ENCODE results near the gene SPNS2. TPM values are rescaled to one million over a fixed set of nuclear protein-coding genes. Genes with fewer than 3 reads are reported as not detected.

The SPNS2 gene
- total and polyA plus RNA-seq, 2 donors (not counting 1 experiment from before 2014, with no cell fraction given): 0.17 TPM; not detected in 1

DNA sequence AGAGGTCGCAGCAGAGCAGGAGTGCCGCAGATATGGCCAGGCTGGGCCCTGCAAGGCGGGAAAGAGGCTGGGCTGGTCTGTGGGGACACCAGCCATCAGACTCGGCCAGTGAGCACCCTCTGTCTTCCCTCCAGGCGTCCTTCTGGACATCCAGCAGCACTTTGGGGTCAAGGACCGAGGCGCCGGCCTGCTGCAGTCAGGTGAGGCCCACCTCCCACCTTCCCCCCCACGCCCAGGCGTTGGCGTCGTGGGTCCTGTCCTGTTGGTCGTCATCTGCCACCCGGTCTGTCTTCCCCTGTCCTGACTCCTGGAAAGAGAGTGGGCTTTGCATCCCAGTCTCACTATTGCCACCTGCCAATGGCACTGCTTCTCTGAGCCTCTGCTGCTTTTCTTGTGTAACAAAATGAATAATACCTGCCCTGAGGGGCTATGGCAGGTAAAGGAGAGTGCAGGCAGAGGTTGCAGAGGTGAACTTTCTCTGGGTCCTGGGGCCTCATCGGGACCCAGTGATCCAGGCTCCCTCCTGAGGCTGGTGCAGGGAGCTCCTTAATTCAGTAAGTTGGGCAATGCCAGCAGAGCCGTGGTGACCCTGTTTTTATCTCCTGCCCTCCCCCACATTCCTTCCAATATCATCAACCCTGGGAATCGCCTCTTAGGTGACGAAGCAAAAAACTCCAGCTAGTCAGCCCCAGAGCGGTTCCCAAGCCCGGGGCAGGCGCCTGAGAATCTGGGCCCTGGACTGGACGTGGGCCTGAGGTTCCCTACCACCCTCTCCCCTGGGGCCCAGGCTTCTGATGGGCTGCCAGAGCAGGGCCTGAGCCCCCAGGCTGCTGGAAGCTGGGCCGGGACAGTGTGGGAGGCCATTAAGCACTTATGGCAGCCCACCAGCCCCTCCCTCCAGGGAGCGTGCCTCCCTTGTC lies 14.7 kb downstream of the SPNS2 start:
- H3K4me2 ChIP-seq (ENCODE audit: extremely low read depth, insufficient read depth, low read length): no peak overlapping the region
- no peak for DNase-seq (ENCODE audit: low read depth in 2 of 2)
- H3K9ac ChIP-seq (ENCODE audit: insufficient read depth, low read length): no peak overlapping the region
- no peak overlapping the region for H3K4me3 ChIP-seq (replicated peaks in 1 of 4; ENCODE audit: control extremely low read depth in 1 of 4, insufficient read depth in 1 of 4, low read depth in 3 of 4, low read length in 4 of 4)
- no peaks in the 10 kb centered on the region for H3K27me3 ChIP-seq (ENCODE audit: control insufficient read depth, insufficient read depth, low read length)
- H3K4me1 ChIP-seq (ENCODE audit: control insufficient read depth, extremely low read depth, insufficient read depth, low read length): no peaks in the 10 kb centered on the region
- H2AFZ ChIP-seq (ENCODE audit: low read length): no peak overlapping the region
- no peaks in the 10 kb centered on the region for H3K79me2 ChIP-seq (ENCODE audit: control insufficient read depth, insufficient read depth, low read length)
- no peaks in the 10 kb centered on the region for H3K9me3 ChIP-seq (ENCODE audit: control insufficient read depth, insufficient read depth, low read depth, low read length)
- TF ChIP-seq CTCF (conservative IDR thresholded peaks at IDR 0.05 in 1 of 2, IDR thresholded peaks at IDR 0.05 in 1 of 2; ENCODE audit: low read depth in 1 of 2, low read length in 2 of 2) (no peak), EZH2 (IDR thresholded peaks at IDR 0.05; ENCODE audit: low read length, missing control alignments) (no peak)
- no peak overlapping the region for H3K27ac ChIP-seq (ENCODE audit: insufficient read depth, low read length)
- no peaks in the 10 kb centered on the region for H3K36me3 ChIP-seq (ENCODE audit: control insufficient read depth, insufficient read depth, low read length)
- H4K20me1 ChIP-seq (ENCODE audit: control insufficient read depth, extremely low read depth, insufficient read depth, low read length): no peaks in the 10 kb centered on the region

GRCh38 chr17:4514206-4514605 lies 15.5 kb downstream of the SPNS2 start:
- H3K4me2 ChIP-seq (ENCODE audit: extremely low read depth, insufficient read depth, low read length): no peak overlapping the region
- H3K27ac ChIP-seq (ENCODE audit: insufficient read depth, low read length): no peak overlapping the region
- no peaks in the 10 kb centered on the region for H3K79me2 ChIP-seq (ENCODE audit: control insufficient read depth, insufficient read depth, low read length)
- H3K36me3 ChIP-seq (ENCODE audit: control insufficient read depth, insufficient read depth, low read length): no peaks in the 10 kb centered on the region
- no peaks in the 10 kb centered on the region for H3K9me3 ChIP-seq (ENCODE audit: control insufficient read depth, insufficient read depth, low read depth, low read length)
- H3K4me1 ChIP-seq (ENCODE audit: control insufficient read depth, extremely low read depth, insufficient read depth, low read length): no peaks in the 10 kb centered on the region
- no peak overlapping the region for H3K9ac ChIP-seq (ENCODE audit: insufficient read depth, low read length)
- no peak overlapping the region for H2AFZ ChIP-seq (ENCODE audit: low read length)
- DNase-seq (ENCODE audit: low read depth in 2 of 2): no peak
- H4K20me1 ChIP-seq (ENCODE audit: control insufficient read depth, extremely low read depth, insufficient read depth, low read length): no peaks in the 10 kb centered on the region
- no peaks in the 10 kb centered on the region for H3K27me3 ChIP-seq (ENCODE audit: control insufficient read depth, insufficient read depth, low read length)
- TF ChIP-seq CTCF (conservative IDR thresholded peaks at IDR 0.05 in 1 of 2, IDR thresholded peaks at IDR 0.05 in 1 of 2; ENCODE audit: low read depth in 1 of 2, low read length in 2 of 2) (no peak), EZH2 (IDR thresholded peaks at IDR 0.05; ENCODE audit: low read length, missing control alignments) (no peak)
- no peak overlapping the region for H3K4me3 ChIP-seq (replicated peaks in 1 of 4; ENCODE audit: control extremely low read depth in 1 of 4, insufficient read depth in 1 of 4, low read depth in 3 of 4, low read length in 4 of 4)

DNA sequence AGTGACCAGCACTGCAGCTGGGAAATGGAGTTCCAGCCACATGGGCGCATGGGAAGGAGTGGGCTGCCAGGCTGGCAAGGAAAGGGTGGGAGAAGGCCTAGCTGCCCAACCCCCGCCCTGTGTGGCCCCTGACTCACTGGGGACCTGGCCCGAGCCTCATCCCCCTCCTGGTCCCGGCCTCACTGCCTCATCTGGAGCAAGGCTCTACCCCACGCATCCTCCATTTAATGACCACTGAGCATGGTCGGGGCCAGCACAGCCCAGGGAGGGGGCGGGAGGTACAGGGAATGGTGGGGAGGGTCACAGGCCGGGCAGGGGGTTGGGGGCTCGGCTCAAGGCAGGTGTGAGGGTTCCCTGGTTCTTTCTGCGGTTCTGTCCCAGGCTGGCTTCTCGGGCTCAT lies 16.1 kb downstream of the SPNS2 start:
- no peaks in the 10 kb centered on the region for H4K20me1 ChIP-seq (ENCODE audit: control insufficient read depth, extremely low read depth, insufficient read depth, low read length)
- no peak for DNase-seq (ENCODE audit: low read depth in 2 of 2)

More for the DNA sequence above, 16.1 kb downstream of the SPNS2 start:
- H3K27me3 ChIP-seq (ENCODE audit: control insufficient read depth, insufficient read depth, low read length): no peaks in the 10 kb centered on the region
- no peaks in the 10 kb centered on the region for H3K79me2 ChIP-seq (ENCODE audit: control insufficient read depth, insufficient read depth, low read length)
- no peak overlapping the region for H3K4me2 ChIP-seq (ENCODE audit: extremely low read depth, insufficient read depth, low read length)
- H2AFZ ChIP-seq (ENCODE audit: low read length): no peak overlapping the region
- H3K4me3 ChIP-seq (replicated peaks in 1 of 4; ENCODE audit: control extremely low read depth in 1 of 4, insufficient read depth in 1 of 4, low read depth in 3 of 4, low read length in 4 of 4): no peak overlapping the region
- H3K36me3 ChIP-seq (ENCODE audit: control insufficient read depth, insufficient read depth, low read length): no peaks in the 10 kb centered on the region
- H3K9ac ChIP-seq (ENCODE audit: insufficient read depth, low read length): no peak overlapping the region
- H3K27ac ChIP-seq (ENCODE audit: insufficient read depth, low read length): no peak overlapping the region
- TF ChIP-seq CTCF (conservative IDR thresholded peaks at IDR 0.05 in 1 of 2, IDR thresholded peaks at IDR 0.05 in 1 of 2; ENCODE audit: low read depth in 1 of 2, low read length in 2 of 2) (no peak), EZH2 (IDR thresholded peaks at IDR 0.05; ENCODE audit: low read length, missing control alignments) (no peak)
- H3K4me1 ChIP-seq (ENCODE audit: control insufficient read depth, extremely low read depth, insufficient read depth, low read length): no peaks in the 10 kb centered on the region
- H3K9me3 ChIP-seq (ENCODE audit: control insufficient read depth, insufficient read depth, low read depth, low read length): no peaks in the 10 kb centered on the region
